Measurements from ENCODE around the gene ARHGAP5. TPM values are rescaled to one million over a fixed set of nuclear protein-coding genes. Genes with fewer than 3 reads are reported as not detected.
A peak's percentile ranks its signal among the peaks of the same experiment; 100 is the strongest.

Gene ARHGAP5
- total and polyA plus RNA-seq, 2 experiments from 2014 or later = 22.1 to 72.6 TPM

DNA sequence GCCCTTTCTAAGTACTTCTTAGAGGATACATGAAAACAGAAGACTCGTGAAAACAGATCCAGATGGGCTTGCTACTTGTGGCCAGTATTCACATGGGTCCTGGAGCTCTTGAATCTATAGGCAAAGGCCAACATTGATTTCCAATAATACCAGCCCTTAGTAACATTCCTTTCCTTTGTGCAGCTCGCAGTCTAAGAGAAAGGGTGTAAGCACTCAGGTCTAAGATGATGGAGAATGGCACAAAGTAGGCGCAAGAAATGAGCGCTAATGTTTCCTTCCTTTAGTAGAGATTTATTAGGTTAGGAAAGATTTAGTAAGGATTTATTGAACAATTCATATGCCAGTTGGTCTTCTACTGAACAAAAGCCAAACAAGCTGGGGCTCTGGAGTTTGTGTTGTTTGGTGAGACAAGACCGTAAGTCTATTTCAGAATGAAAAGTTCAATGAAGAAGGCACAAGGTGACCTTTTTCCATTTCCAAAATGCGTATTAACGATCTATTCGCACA lies 125.4 kb downstream of the ARHGAP5 start (continued):
- TF ChIP-seq, protein P1, sequence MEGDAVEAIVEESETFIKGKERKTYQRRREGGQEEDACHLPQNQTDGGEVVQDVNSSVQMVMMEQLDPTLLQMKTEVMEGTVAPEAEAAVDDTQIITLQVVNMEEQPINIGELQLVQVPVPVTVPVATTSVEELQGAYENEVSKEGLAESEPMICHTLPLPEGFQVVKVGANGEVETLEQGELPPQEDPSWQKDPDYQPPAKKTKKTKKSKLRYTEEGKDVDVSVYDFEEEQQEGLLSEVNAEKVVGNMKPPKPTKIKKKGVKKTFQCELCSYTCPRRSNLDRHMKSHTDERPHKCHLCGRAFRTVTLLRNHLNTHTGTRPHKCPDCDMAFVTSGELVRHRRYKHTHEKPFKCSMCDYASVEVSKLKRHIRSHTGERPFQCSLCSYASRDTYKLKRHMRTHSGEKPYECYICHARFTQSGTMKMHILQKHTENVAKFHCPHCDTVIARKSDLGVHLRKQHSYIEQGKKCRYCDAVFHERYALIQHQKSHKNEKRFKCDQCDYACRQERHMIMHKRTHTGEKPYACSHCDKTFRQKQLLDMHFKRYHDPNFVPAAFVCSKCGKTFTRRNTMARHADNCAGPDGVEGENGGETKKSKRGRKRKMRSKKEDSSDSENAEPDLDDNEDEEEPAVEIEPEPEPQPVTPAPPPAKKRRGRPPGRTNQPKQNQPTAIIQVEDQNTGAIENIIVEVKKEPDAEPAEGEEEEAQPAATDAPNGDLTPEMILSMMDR (conservative IDR thresholded peaks at IDR 0.05; ENCODE audit: low read depth in 2 of 2) = no peak

DNA sequence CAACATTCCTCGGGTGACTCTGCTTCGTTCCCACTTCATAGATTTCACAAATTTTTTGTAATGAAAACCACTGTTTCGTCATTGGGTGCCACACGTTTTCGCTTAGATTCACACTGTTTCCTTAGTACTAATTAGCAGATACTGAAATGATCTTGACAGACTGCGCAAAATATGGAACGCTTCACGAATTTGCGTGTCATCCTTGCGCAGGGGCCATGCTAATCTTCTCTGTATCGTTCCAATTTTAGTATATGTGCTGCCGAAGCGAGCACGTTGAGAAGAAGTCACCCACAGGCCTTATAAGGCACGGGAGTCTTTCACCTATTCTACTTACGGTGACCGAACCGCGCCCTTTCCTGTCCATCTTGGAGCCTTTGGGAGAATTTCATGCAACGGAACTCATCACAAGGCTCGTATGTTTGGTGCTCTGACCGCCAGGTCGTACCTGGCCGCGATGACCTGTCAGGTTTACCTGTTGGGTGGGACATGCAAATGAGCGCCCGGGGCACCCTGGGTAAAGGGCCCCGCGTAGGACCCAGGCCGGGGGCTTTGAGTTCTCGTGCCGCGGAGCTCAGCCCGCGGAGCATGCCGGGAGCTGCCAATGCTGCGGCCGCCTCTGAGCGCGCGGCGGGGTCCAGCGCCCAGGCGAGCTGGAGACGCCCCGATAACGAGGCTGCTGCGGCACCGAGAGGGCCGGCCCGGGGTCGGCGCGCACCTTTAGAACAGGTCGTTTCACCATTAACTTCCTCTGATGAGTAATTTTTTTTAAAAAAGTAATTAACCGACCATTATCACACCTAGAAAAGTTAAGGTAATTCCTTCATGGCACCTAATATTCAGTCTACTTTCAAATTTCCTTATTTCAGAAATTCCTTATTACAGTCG lies 126.1 kb downstream of the ARHGAP5 start, which contains the start of gene RNU6-8:
TSS of gene RNU6-8 (minus strand) at position 272 of the 885 bp plus-strand sequence.
- no peaks in the 10 kb centered on the region for H3K79me2 ChIP-seq (replicated peaks; ENCODE audit: insufficient read depth)
- Mint-ChIP-seq H3K27ac (peak within 1 kb of the TSS; percentile 100), H3K4me1 (peaks cover 17% of the 10 kb centered on the region), H3K27me3 (ENCODE audit: insufficient read depth, low read depth, poor library complexity) (peaks cover 15% of the 10 kb centered on the region), H3K4me3 (peak within 1 kb of the TSS; percentile 90), H3K36me3 (ENCODE audit: low read depth) (no peaks in the 10 kb centered on the region), H3K9me3 (no peaks in the 10 kb centered on the region)
- H3F3A ChIP-seq (replicated peaks; ENCODE audit: low read depth) = no peaks in the 10 kb centered on the region
- peak within 1 kb of the TSS; percentile 67 for H3K4me3 ChIP-seq
- peaks cover 7% of the 10 kb centered on the region; the same call in 1 of the 2 replicates for H3K27me3 ChIP-seq (ENCODE audit: insufficient read depth)
- H4K20me1 ChIP-seq (replicated peaks; ENCODE audit: insufficient read depth) = no peaks in the 10 kb centered on the region
- peak; percentile 95 for DNase-seq (ENCODE audit: low spot score)
- H3K9me2 ChIP-seq (ENCODE audit: insufficient read depth) = no peaks in the 10 kb centered on the region
- peak within 1 kb of the TSS; percentile 97 for H2AFZ ChIP-seq
- H3K4me1 ChIP-seq (ENCODE audit: insufficient read depth) = no peaks in the 10 kb centered on the region
- peak within 1 kb of the TSS; percentile 87; the same call in 1 of the 2 replicates for H3K27ac ChIP-seq (ENCODE audit: low read depth)
- peak; percentile 78 for ATAC-seq
- H3K36me3 ChIP-seq (ENCODE audit: insufficient read depth) = no peaks in the 10 kb centered on the region
- H3K4me2 ChIP-seq = peak within 1 kb of the TSS; percentile 89
- TF ChIP-seq STAT1 (IDR thresholded peaks at IDR 0.05; ENCODE audit: unreplicated experiment) (no peak), NANOG (IDR thresholded peaks at IDR 0.05; ENCODE audit: borderline replicate concordance) (no peak), ZNF331 (CRISPR knock-in tag; IDR thresholded peaks at IDR 0.05; ENCODE audit: low read depth) (no peak), ZNF114 (CRISPR knock-in tag; IDR thresholded peaks at IDR 0.05) (no peak), EZH2phosphoT487 (IDR thresholded peaks at IDR 0.05; ENCODE audit: unreplicated experiment) (no peak), CREB1 (CRISPR knock-in tag; IDR thresholded peaks at IDR 0.05; ENCODE audit: low read depth) (peak; percentile 67)
- TF ChIP-seq, protein P2, sequence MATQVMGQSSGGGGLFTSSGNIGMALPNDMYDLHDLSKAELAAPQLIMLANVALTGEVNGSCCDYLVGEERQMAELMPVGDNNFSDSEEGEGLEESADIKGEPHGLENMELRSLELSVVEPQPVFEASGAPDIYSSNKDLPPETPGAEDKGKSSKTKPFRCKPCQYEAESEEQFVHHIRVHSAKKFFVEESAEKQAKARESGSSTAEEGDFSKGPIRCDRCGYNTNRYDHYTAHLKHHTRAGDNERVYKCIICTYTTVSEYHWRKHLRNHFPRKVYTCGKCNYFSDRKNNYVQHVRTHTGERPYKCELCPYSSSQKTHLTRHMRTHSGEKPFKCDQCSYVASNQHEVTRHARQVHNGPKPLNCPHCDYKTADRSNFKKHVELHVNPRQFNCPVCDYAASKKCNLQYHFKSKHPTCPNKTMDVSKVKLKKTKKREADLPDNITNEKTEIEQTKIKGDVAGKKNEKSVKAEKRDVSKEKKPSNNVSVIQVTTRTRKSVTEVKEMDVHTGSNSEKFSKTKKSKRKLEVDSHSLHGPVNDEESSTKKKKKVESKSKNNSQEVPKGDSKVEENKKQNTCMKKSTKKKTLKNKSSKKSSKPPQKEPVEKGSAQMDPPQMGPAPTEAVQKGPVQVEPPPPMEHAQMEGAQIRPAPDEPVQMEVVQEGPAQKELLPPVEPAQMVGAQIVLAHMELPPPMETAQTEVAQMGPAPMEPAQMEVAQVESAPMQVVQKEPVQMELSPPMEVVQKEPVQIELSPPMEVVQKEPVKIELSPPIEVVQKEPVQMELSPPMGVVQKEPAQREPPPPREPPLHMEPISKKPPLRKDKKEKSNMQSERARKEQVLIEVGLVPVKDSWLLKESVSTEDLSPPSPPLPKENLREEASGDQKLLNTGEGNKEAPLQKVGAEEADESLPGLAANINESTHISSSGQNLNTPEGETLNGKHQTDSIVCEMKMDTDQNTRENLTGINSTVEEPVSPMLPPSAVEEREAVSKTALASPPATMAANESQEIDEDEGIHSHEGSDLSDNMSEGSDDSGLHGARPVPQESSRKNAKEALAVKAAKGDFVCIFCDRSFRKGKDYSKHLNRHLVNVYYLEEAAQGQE (IDR thresholded peaks at IDR 0.05; ENCODE audit: unreplicated experiment) = no peak
- TF ChIP-seq, protein P3, sequence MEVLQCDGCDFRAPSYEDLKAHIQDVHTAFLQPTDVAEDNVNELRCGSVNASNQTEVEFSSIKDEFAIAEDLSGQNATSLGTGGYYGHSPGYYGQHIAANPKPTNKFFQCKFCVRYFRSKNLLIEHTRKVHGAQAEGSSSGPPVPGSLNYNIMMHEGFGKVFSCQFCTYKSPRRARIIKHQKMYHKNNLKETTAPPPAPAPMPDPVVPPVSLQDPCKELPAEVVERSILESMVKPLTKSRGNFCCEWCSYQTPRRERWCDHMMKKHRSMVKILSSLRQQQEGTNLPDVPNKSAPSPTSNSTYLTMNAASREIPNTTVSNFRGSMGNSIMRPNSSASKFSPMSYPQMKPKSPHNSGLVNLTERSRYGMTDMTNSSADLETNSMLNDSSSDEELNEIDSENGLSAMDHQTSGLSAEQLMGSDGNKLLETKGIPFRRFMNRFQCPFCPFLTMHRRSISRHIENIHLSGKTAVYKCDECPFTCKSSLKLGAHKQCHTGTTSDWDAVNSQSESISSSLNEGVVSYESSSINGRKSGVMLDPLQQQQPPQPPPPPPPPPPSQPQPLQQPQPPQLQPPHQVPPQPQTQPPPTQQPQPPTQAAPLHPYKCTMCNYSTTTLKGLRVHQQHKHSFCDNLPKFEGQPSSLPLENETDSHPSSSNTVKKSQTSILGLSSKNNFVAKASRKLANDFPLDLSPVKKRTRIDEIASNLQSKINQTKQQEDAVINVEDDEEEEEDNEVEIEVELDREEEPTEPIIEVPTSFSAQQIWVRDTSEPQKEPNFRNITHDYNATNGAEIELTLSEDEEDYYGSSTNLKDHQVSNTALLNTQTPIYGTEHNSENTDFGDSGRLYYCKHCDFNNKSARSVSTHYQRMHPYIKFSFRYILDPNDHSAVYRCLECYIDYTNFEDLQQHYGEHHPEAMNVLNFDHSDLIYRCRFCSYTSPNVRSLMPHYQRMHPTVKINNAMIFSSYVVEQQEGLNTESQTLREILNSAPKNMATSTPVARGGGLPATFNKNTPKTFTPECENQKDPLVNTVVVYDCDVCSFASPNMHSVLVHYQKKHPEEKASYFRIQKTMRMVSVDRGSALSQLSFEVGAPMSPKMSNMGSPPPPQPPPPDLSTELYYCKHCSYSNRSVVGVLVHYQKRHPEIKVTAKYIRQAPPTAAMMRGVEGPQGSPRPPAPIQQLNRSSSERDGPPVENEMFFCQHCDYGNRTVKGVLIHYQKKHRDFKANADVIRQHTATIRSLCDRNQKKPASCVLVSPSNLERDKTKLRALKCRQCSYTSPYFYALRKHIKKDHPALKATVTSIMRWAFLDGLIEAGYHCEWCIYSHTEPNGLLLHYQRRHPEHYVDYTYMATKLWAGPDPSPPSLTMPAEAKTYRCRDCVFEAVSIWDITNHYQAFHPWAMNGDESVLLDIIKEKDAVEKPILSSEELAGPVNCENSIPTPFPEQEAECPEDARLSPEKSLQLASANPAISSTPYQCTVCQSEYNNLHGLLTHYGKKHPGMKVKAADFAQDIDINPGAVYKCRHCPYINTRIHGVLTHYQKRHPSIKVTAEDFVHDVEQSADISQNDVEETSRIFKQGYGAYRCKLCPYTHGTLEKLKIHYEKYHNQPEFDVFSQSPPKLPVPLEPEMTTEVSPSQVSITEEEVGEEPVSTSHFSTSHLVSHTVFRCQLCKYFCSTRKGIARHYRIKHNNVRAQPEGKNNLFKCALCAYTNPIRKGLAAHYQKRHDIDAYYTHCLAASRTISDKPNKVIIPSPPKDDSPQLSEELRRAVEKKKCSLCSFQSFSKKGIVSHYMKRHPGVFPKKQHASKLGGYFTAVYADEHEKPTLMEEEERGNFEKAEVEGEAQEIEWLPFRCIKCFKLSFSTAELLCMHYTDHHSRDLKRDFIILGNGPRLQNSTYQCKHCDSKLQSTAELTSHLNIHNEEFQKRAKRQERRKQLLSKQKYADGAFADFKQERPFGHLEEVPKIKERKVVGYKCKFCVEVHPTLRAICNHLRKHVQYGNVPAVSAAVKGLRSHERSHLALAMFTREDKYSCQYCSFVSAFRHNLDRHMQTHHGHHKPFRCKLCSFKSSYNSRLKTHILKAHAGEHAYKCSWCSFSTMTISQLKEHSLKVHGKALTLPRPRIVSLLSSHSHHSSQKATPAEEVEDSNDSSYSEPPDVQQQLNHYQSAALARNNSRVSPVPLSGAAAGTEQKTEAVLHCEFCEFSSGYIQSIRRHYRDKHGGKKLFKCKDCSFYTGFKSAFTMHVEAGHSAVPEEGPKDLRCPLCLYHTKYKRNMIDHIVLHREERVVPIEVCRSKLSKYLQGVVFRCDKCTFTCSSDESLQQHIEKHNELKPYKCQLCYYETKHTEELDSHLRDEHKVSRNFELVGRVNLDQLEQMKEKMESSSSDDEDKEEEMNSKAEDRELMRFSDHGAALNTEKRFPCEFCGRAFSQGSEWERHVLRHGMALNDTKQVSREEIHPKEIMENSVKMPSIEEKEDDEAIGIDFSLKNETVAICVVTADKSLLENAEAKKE (CRISPR knock-in tag; IDR thresholded peaks at IDR 0.05) = no peak
- TF ChIP-seq, protein P1 (conservative IDR thresholded peaks at IDR 0.05; ENCODE audit: low read depth in 2 of 2) = no peak
